ENCODE measurements around the gene GSK3B.

GRCh38 chr3:119901148-119901547 lies 193.1 kb downstream of the GSK3B start:
- TF ChIP-seq, protein P1, sequence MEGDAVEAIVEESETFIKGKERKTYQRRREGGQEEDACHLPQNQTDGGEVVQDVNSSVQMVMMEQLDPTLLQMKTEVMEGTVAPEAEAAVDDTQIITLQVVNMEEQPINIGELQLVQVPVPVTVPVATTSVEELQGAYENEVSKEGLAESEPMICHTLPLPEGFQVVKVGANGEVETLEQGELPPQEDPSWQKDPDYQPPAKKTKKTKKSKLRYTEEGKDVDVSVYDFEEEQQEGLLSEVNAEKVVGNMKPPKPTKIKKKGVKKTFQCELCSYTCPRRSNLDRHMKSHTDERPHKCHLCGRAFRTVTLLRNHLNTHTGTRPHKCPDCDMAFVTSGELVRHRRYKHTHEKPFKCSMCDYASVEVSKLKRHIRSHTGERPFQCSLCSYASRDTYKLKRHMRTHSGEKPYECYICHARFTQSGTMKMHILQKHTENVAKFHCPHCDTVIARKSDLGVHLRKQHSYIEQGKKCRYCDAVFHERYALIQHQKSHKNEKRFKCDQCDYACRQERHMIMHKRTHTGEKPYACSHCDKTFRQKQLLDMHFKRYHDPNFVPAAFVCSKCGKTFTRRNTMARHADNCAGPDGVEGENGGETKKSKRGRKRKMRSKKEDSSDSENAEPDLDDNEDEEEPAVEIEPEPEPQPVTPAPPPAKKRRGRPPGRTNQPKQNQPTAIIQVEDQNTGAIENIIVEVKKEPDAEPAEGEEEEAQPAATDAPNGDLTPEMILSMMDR (IDR thresholded peaks at IDR 0.05), result no peak
- TF ChIP-seq POLR2A (IDR thresholded peaks at IDR 0.05), result no peak
